DMS 273 treated with DMSO at 0.1 percent for 48 hours (cell line): Measurements from ENCODE around the gene HTR3D.
"Not testable (repeated sequence)": the region's sequence is repeated elsewhere in the genome, so short reads cannot be mapped to it uniquely, and the experiment has no call there.

ENCODE experiments used
- DNase-seq: peaks from one replicate; lab custom pipeline; 2025; lab: John Stamatoyannopoulos, UW

The HTR3D gene

DNA sequence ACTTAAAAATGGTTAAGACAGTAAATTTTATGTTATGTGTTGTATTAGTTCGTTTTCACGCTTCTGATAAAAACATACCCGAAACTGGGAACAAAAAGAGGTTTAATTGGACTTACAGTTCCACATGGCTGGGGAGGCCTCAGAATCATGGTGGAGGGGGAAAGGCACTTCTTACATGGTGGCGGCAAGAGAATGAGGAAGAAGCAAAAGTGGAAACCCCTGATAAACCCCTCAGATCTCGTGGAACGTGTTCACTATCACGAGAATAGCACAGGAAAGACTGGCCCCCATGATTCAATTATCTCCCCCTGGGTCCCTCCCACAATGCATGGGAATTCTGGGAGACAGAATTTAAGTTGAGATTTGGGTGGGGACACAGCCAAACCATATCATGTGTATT, 39.6 kb downstream of the HTR3D start:
- DNase-seq: not testable (repeated sequence)

GRCh38 chr3:184073621-184074020, 42.1 kb downstream of the HTR3D start:
- no peak for DNase-seq

- DNase-seq: no peak
These were observed 44.4 kb downstream of the HTR3D start for GRCh38 chr3:184075901-184076300.

- DNase-seq: no peak
These were observed 46.3 kb downstream of the HTR3D start for GRCh38 chr3:184077881-184078280.

- no peak for DNase-seq
These were observed 47.3 kb downstream of the HTR3D start for GRCh38 chr3:184078851-184079250.

GRCh38 chr3:184081116-184081830, 49.7 kb downstream of the HTR3D start:
- no peak for DNase-seq

DNA sequence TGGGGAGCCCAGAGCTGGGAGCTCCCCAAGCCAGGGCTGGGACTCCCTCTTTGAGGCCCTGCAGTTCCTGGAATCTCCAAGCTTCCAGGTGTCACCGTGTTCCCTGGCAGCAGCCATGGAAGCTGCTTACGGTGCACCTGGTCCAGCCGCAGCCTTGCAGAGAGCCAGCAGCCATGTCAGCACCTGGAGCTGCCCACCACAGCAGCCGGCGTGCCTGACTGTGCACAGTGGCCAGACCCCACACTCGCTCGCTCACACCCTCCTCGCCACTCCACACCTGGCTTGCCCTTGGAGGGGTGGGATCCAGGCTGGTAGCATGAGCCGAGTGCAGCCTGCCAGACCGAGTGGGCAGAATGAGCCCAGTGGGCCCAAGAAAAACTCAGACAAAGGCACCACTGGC, 50.5 kb downstream of the HTR3D start:
- no peak for DNase-seq

- DNase-seq: no peak
These were observed 50.9 kb downstream of the HTR3D start for GRCh38 chr3:184082465-184082864.

GRCh38 chr3:184085389-184085852, 53.9 kb downstream of the HTR3D start:
- no peak for DNase-seq
